ENCODE measurements around the gene ZNF362.

The ZNF362 gene

GRCh38 chr1:33330361-33330890, 74.1 kb downstream of the ZNF362 start:
- DNase-seq: no peak

- no peak for DNase-seq
Measured at GRCh38 chr1:33330906-33331305, 74.6 kb downstream of the ZNF362 start.

- no peak for DNase-seq
Measured at GRCh38 chr1:33331444-33332356, 75.4 kb downstream of the ZNF362 start.

GRCh38 chr1:33332357-33332789, 76.1 kb downstream of the ZNF362 start:
- peak in 1 of 2 experiments; percentile 37 for DNase-seq

- DNase-seq: no peak
Measured at GRCh38 chr1:33332881-33333280, 76.6 kb downstream of the ZNF362 start.

- DNase-seq: peak in 1 of 2 experiments; percentile 53
Measured at GRCh38 chr1:33334081-33334552, 77.8 kb downstream of the ZNF362 start.

GRCh38 chr1:33335020-33335419, 78.7 kb downstream of the ZNF362 start:
- DNase-seq: no peak

- DNase-seq: peak in 1 of 2 experiments; percentile 16
Measured at GRCh38 chr1:33336580-33336979, 80.3 kb downstream of the ZNF362 start.

GRCh38 chr1:33337441-33337840, 81.1 kb downstream of the ZNF362 start:
- no peak for DNase-seq

GRCh38 chr1:33338048-33338439, 81.8 kb downstream of the ZNF362 start:
- no peak for DNase-seq

- DNase-seq: peak; percentile 22 to 55
Measured at GRCh38 chr1:33338440-33339211, 82.3 kb downstream of the ZNF362 start.

- DNase-seq: no peak
Measured at GRCh38 chr1:33339413-33339812, 83.1 kb downstream of the ZNF362 start.

GRCh38 chr1:33341190-33341589, 84.9 kb downstream of the ZNF362 start:
- no peak for DNase-seq

GRCh38 chr1:33342041-33342723, 85.9 kb downstream of the ZNF362 start:
- no peak for DNase-seq

- DNase-seq: no peak
Measured at GRCh38 chr1:33343539-33343938, 87.2 kb downstream of the ZNF362 start.

GRCh38 chr1:33344896-33345560, 88.7 kb downstream of the ZNF362 start:
- DNase-seq: no peak

- no peak for DNase-seq
Measured at GRCh38 chr1:33346533-33346926, 90.2 kb downstream of the ZNF362 start.

- DNase-seq: no peak
Measured at GRCh38 chr1:33346927-33347649, 90.8 kb downstream of the ZNF362 start.

GRCh38 chr1:33347650-33347992, 91.3 kb downstream of the ZNF362 start:
- DNase-seq: no peak

GRCh38 chr1:33348194-33348593, 91.9 kb downstream of the ZNF362 start:
- DNase-seq: peak in 1 of 2 experiments; percentile 47

- no peak for DNase-seq
Measured at GRCh38 chr1:33348676-33349080, 92.4 kb downstream of the ZNF362 start.
